ENCODE results near the gene ZFTA. TPM values are rescaled to one million over a fixed set of nuclear protein-coding genes. Genes with fewer than 3 reads are reported as not detected.
"Not testable (repeated sequence)": the region's sequence is repeated elsewhere in the genome, so short reads cannot be mapped to it uniquely, and the experiment has no call there.

The ZFTA gene
- 17.5 and 19.3 TPM in 2 replicates for total RNA-seq

GRCh38 chr11:63768237-63769041, at the start of gene ZFTA:
ZFTA (minus strand) TSS chr11:63768775; CDS start chr11:63768622, 153 bp downstream.
- DNase-seq (ENCODE audit: low read depth, low spot score): no peak

GRCh38 chr11:63817758-63818498, 49.4 kb upstream of the ZFTA start:
- DNase-seq (ENCODE audit: low read depth, low spot score): no peak

- DNase-seq (ENCODE audit: low read depth, low spot score): no peak
These were observed 48.2 kb upstream of the ZFTA start for GRCh38 chr11:63816732-63817131.

GRCh38 chr11:63816166-63816565, 47.6 kb upstream of the ZFTA start:
- DNase-seq (ENCODE audit: low read depth, low spot score): no peak

- DNase-seq (ENCODE audit: low read depth, low spot score): no peak
These were observed 45.8 kb upstream of the ZFTA start for GRCh38 chr11:63814383-63814736.

- no peak for DNase-seq (ENCODE audit: low read depth, low spot score)
These were observed 45.2 kb upstream of the ZFTA start for GRCh38 chr11:63813563-63814382.

GRCh38 chr11:63813035-63813562, 44.5 kb upstream of the ZFTA start, which contains the start of gene SPINDOC:
SPINDOC (plus strand) TSS chr11:63813456; CDS start chr11:63813687, 231 bp downstream.
- no peak for DNase-seq (ENCODE audit: low read depth, low spot score)

GRCh38 chr11:63811522-63811921, 42.9 kb upstream of the ZFTA start:
- no peak for DNase-seq (ENCODE audit: low read depth, low spot score)

GRCh38 chr11:63810383-63810782, 41.8 kb upstream of the ZFTA start:
- not testable (repeated sequence) for DNase-seq (ENCODE audit: low read depth, low spot score)

GRCh38 chr11:63805844-63806415, 37.4 kb upstream of the ZFTA start:
- no peak for DNase-seq (ENCODE audit: low read depth, low spot score)

- no peak for DNase-seq (ENCODE audit: low read depth, low spot score)
These were observed 35.7 kb upstream of the ZFTA start for GRCh38 chr11:63804259-63804658.

GRCh38 chr11:63802637-63803414, 34.3 kb upstream of the ZFTA start:
- no peak for DNase-seq (ENCODE audit: low read depth, low spot score)

- DNase-seq (ENCODE audit: low read depth, low spot score): no peak
These were observed 32.3 kb upstream of the ZFTA start for GRCh38 chr11:63800921-63801320.

- DNase-seq (ENCODE audit: low read depth, low spot score): no peak
These were observed 26.5 kb upstream of the ZFTA start for GRCh38 chr11:63795066-63795465.

- no peak for DNase-seq (ENCODE audit: low read depth, low spot score)
These were observed 24.6 kb upstream of the ZFTA start for GRCh38 chr11:63793161-63793560.

GRCh38 chr11:63791495-63792167, 23.1 kb upstream of the ZFTA start:
- no peak for DNase-seq (ENCODE audit: low read depth, low spot score)

- no peak for DNase-seq (ENCODE audit: low read depth, low spot score)
These were observed 17.2 kb upstream of the ZFTA start for GRCh38 chr11:63785823-63786222.

- no peak for DNase-seq (ENCODE audit: low read depth, low spot score)
These were observed 15.5 kb upstream of the ZFTA start for GRCh38 chr11:63783925-63784592.

- no peak for DNase-seq (ENCODE audit: low read depth, low spot score)
These were observed 14.2 kb upstream of the ZFTA start for GRCh38 chr11:63782749-63783148.
